GM21515 (cell line): ENCODE data around the gene ANGPTL8.

Source experiments
- ATAC-seq: cut with Tn5 transposase; IDR thresholded peaks from one replicate; pipeline ENCODE4 v1.9.1; 2021; ENCODE audit not compliant: unreplicated experiment

The ANGPTL8 gene

GRCh38 chr19:11257846-11258380 is 18.5 kb downstream of the ANGPTL8 start:
- no peak for ATAC-seq

DNA sequence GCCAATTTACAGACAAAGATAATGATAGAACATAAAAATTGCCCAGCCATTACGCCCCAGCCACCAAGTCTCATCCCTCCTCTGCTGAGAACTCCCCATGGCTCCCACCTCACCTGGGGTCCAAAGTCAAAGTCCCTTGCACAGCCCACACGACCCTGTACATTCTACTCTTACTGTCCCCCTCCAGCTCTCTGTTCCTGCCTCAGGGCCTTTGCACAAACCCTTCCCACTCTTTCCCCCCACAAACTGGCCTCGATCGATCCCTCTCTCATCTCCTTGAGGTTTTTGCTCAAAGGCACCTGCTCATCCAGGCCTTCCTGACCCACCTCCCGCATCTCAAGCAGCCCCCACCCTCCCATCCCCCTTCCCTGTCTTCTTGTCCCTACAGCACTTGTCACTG is 21.6 kb downstream of the ANGPTL8 start:
- no peak for ATAC-seq

GRCh38 chr19:11261431-11261970 is 22.1 kb downstream of the ANGPTL8 start:
- no peak for ATAC-seq

- ATAC-seq, result no peak
These were observed 22.8 kb downstream of the ANGPTL8 start, which contains the start of gene DOCK6 for GRCh38 chr19:11261971-11262839. TSS of gene DOCK6 (minus strand) at chr19:11262524. CDS start at chr19:11262440, 84 bp downstream.

DNA sequence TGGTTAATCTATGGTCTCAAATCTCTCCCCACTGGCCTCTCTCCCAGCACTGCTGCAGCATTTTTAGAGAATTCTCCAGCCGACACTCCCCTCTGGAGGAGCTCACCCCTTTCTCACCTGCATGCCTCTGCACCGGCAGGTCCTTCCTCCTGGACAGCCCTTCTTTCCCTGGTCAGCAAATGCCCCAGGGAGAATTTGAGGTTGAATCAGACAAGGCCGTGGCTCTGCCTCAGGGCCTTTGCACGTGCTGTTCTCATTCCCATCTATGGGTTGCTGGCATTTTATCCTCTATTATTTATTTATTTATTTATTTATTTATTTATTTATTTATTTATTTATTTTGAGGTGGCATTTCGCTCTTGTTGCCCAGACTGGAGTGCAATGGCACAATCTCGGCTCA is 24.3 kb downstream of the ANGPTL8 start:
- no peak for ATAC-seq

DNA sequence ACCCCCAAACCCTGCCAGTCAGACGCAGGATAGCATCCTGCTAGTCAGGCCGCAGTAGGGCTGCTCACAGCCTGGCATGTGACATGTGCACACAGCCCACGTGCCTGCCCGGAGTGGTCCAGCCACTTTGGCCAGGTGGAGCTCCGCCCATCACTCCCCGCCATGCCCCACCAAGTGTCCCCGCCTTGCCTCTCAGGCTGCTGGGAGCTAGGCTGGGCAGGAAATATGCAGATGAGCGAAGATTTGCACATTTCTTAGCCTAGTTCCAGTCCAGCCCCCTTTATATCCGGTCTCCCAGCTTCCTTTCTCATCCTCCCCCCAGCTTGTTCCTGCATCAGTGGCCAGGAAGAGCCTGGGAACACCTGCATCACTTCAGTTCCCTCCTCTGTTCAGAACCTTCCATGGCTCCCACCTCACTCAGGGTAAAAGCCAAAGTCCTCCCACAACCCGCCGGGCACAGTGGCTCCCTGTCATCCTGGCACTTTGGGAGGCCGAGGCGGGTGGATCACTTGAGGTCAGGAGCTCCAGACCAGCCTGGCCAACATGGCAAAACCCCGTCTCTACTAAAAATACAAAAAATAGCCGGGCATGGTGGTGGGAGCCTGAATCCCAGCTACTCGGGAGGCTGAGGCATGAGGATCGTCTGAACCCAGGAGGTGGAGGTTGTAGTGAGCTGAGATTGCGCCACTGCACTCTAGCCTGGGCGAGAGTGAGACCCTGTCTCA is 25.2 kb downstream of the ANGPTL8 start:
- ATAC-seq, result no peak

DNA sequence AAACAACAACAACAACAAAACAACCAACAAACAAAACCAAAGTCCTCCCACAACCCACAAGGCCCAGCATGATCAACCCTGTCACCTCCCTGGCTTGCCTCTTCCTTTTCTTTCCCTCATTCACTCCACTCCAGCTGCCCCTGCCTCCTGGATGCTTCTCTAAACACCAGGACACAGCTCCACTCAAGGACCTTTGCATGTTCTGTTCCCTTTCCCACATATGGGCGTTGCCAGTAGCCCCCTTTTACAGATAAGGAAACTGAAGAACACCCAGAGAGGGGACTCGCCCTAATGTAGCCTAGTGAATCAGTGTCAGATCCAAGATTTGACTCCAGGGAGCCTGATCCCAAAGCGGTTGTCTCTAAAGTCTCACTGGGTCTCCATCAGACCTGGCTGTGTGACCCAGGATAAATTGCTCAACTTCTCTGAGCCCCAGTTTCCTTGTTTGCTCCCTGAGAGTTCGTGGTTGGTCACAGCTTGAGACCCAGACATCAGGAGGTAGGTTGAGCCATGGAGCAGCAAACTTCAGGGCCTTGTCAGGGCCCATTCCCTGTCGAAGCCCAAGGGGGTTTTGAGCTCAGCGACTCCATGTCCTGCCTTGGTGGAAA is 25.9 kb downstream of the ANGPTL8 start:
- ATAC-seq, result no peak

DNA sequence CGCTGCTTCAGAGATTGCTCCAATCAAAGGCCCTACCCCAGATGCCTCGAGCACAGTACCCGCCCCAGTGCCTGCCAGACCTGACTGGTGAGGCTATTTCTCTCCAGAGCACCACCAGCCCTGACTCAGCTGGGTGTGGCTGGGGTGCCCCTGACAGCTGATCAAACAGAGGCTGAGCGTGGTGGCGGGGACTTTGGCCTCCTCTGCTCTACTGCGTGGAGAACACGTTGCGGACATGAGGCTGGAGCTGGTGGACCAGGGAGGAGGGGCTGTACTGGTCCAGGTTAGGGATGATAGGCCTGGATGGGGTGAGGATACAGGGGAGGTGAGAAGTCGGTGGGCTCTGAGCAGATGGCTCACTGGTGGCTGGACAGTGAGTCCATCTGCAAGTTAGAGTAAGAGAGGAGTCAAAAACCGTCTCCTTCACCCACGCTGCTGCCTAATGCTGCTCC is 26.4 kb downstream of the ANGPTL8 start:
- no peak for ATAC-seq

DNA sequence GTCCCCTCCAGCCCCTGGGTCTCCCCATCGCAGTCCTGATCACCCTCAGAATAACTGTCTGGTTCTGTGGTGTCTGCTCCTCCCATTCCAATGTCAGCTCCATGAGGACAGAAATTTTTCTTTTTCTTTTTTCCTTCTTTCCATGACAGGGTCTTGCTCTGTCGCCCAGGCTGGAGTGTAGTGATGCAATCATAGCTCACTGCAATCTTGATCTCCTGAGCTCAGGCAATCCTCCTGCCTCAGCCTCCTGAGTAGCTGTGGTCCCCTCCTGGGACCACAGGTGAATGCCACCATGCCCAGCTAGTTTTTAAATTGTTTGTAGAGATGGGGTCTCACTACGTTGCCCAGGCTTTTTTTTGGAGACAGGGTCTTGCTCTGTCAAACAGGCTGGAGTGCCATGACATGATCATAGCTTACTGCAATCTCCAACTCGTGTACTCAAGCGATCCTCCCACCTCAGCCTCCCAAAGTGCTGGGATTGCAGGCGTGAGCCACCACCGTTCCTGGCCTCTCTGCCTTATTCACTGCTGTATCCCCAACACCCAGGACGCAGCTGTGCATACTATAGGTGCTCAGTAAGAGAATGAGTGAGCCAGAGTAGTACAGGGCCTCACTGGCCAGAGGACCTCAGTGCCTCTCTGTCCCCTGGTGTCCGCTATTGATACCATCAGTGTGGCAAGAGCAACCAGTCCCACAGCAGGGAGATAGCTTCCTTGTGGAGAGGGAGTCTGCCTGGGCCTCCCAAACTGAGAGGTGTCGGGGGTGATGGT is 28.1 kb downstream of the ANGPTL8 start:
- no peak for ATAC-seq

- no peak for ATAC-seq
These were observed 29.4 kb downstream of the ANGPTL8 start for GRCh38 chr19:11268783-11269267.

- no peak for ATAC-seq
These were observed 30.0 kb downstream of the ANGPTL8 start for GRCh38 chr19:11269408-11269807.

DNA sequence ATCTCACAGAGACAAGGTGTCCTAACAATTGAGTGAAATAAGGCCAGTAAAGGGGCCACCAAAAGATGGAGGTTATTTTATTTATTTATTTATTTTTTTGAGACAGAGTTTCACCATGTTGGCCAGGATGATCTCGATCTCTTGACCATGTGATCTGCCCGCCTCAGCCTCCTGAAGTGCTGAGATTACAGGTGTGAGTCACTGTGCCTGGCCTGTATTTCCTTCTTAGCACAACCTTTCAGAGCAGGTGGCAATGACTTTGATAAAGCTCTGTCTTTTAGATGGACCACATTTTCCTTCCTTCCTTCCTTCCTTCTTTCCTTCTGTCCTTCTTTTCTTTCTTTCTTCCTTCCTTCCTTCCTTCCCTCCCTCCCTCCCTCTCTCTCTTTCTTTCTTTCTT is 33.9 kb downstream of the ANGPTL8 start:
- ATAC-seq, result no peak

- ATAC-seq, result no peak
These were observed 34.6 kb downstream of the ANGPTL8 start for GRCh38 chr19:11273989-11274388.

DNA sequence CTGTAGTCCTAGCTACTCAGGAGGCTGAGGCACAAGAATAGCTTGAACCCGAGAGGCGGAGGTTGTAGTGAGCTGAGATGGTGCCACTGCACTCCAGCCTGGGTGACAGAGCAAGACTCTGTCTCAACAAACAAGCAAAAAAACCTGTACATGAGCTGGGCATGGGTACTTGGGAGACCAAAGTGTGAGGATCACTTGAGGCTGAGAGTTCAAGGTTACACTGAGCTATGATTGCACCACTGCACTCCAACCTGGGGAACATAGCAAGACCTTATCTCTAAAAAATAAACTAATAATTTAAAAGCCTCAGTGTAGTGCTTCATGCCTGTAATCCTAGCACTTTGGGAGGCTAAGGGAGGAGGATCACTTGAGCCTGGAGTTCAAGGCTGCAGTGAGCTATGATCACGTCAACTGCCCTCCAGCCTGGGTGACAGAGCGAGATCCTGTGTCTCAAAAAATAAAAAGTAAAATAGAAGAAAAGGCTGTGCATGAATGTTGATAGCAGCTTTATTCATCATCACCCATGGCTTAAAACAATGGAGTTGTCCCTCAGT is 35.2 kb downstream of the ANGPTL8 start:
- no peak for ATAC-seq

GRCh38 chr19:11278670-11279069 is 39.3 kb downstream of the ANGPTL8 start:
- ATAC-seq, result no peak

- ATAC-seq, result no peak
These were observed 40.3 kb downstream of the ANGPTL8 start for GRCh38 chr19:11279505-11280236.

GRCh38 chr19:11281356-11282049 is 42.1 kb downstream of the ANGPTL8 start:
- no peak for ATAC-seq

DNA sequence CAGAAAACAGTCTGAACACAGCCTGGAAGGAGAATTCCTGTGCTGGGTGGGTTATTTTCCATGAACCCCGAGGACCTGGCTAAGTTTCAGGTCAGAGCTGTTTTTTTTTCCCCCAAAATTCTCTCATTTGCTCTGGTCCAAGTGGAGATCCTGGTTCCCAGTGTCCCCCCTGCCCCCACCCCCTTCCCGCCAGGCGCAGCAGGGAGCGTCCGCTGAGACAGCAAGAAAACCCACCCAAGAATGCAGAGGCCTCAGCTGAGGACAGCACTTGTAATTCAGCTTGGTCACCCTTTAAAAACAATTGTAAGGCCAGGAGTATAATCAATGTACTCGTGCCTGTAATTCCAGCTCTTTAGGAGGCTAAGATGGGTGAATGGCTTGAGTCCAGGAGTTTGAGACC is 45.1 kb downstream of the ANGPTL8 start:
- ATAC-seq, result no peak
